GM19463 (cell line): ENCODE data around the gene RBM10.

Experiments
- ATAC-seq: cut with Tn5 transposase; IDR thresholded peaks from one replicate; pipeline ENCODE4 v1.9.1; 2021; ENCODE audit warnings: mild to moderate bottlenecking, moderate library complexity; ENCODE audit not compliant: unreplicated experiment

Gene RBM10

GRCh38 chrX:47194194-47194787 lies 49.3 kb downstream of the RBM10 start:
- ATAC-seq: no peak

DNA sequence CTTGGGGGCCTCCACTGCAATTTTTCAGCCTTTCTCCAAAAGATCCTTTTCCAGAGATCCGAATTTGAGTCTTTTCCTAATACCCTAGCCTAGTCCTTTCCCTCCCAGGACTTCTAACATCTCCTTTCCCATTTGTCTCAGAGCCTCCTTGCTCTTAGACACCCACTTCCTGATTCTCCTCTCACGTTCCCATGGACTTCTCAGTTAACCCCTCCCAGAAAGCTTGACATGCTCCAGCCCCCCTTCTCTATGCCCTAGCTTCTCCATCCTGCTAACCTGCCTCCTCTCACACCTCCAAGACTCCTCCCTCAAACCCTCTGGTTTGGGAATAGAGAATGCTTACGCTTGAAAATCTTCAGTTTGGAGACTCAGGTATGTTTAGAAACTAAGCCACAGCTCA lies 51.1 kb downstream of the RBM10 start:
- ATAC-seq: no peak

GRCh38 chrX:47197526-47197925 lies 52.5 kb downstream of the RBM10 start:
- ATAC-seq: no peak

DNA sequence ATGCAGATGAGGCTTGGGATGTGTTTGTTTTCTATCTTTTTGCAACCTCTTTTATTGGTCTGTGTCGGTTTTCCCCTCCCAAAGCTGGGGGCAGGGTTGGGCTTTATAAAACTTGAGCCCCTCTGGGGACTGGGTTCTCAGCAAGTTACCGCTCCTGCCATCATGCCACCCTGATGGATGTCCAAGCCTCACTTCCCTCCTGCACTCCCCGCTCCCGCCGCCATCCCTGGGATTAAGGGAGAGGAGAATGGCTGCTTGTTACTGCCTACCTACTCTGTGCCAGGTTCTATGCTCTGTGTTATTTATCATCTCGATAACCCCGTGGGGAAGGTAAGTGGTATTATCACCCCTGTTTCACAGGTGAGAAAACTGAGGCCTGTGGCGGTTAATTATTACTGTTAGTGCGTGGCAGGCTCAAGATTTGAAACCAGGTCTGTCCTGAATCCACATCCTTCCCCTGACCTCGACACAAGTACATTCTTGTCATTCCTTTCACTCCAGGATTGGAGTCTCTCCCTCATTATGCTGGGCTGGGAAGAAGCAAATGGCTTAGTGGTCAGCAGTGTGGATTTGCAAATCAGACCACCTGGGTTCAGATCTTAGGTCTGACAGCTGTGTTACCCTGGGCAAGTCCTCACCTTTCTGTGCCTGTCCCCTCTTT lies 53.1 kb downstream of the RBM10 start:
- ATAC-seq: no peak

- no peak for ATAC-seq
Measured at GRCh38 chrX:47198687-47199080, 53.7 kb downstream of the RBM10 start.

DNA sequence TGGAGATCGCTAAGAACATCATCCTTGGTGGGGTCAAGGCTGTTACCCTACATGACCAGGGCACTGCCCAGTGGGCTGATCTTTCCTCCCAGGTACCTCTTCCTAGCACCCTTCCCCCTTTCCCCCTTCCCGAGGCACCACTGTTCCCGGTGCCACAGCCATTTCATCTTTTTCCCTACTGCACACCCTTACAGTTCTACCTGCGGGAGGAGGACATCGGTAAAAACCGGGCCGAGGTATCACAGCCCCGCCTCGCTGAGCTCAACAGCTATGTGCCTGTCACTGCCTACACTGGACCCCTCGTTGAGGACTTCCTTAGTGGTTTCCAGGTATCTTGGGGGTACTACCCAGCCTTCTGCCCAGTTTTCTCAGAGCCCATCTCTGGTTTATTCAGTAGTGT lies 54.3 kb downstream of the RBM10 start:
- ATAC-seq: no peak

DNA sequence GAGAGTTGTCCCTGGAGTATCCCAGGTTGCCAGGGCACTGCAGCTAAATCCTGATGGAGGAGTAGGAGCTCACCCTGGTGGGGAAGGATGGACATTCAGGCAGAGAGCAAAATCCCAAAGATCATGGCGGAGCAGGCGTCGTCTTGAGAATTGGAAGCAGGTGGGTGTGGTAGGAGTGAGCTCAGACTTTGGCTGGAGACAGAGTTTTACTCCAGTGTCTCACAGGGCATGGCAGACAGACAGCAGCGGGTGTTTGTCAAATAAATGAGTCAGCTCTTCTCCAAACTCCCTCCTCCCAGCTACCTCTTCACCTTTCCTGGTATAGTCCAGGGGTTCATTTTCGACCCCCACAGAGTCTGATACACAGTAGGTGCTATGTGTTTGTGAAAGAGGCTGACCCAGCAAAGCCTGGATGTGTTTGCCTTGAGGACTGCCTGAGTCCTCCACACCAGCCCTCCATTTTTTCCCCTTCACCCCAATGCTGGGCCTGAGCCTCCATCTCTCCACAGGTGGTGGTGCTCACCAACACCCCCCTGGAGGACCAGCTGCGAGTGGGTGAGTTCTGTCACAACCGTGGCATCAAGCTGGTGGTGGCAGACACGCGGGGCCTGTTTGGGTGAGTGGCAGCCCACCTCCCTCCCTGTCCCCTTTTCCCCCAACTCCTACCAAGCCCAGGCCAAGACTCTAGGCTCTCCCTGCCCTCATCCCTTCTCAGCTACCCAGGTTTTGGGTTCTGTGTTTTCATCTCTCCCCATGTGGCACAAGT lies 55.5 kb downstream of the RBM10 start:
- ATAC-seq: no peak

GRCh38 chrX:47201345-47201944 lies 56.4 kb downstream of the RBM10 start:
- ATAC-seq: no peak

- no peak for ATAC-seq
Measured at GRCh38 chrX:47202316-47202715, 57.3 kb downstream of the RBM10 start.

DNA sequence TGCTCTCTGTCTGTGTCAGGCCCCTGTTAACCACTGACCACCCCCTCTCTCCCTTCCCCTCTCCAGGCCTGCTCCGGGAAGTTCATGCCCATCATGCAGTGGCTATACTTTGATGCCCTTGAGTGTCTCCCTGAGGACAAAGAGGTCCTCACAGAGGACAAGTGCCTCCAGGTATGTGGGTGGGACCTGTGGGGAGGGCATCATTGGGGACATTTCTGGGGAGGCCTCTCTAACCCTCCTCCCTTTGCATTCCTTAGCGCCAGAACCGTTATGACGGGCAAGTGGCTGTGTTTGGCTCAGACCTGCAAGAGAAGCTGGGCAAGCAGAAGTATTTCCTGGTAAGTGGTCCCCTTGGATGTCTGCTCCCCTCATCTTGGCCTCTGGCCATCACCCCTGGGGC lies 57.9 kb downstream of the RBM10 start:
- ATAC-seq: no peak

DNA sequence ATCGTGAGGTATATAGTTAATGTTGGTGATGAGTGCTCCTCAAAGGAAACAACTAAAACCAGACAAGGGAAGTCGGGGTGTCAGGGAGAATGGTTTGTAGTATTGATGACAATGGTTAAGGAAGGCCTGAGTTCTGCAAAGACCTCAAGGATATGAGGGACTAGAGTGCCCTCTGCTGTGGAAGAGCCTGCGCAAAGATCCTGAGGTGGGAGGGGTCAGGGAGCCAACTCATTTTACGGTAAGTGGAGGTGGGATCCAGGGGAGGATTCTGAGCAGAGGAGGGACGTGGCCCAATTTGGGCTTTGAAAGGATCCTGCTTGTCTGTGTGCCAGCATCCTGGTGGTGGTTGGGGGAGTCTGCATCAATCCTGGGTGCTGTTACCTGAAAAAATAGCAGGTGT lies 59.9 kb downstream of the RBM10 start:
- no peak for ATAC-seq

DNA sequence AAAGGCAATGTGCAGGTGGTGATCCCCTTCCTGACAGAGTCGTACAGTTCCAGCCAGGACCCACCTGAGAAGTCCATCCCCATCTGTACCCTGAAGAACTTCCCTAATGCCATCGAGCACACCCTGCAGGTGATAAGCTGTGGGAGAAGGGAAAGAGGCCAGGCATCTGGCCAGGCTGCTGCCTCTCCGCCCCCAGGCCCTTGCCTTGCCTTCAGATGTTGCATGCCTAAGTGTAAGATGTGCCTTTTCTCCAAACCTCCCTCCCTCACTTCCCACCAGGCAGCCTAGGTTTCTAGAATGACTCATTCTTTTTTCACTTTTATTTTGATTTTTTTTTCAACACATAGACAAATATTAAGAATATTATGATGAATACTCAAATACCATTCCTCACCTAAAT lies 61.3 kb downstream of the RBM10 start:
- ATAC-seq: no peak

GRCh38 chrX:47208108-47208507 lies 63.1 kb downstream of the RBM10 start:
- no peak for ATAC-seq

DNA sequence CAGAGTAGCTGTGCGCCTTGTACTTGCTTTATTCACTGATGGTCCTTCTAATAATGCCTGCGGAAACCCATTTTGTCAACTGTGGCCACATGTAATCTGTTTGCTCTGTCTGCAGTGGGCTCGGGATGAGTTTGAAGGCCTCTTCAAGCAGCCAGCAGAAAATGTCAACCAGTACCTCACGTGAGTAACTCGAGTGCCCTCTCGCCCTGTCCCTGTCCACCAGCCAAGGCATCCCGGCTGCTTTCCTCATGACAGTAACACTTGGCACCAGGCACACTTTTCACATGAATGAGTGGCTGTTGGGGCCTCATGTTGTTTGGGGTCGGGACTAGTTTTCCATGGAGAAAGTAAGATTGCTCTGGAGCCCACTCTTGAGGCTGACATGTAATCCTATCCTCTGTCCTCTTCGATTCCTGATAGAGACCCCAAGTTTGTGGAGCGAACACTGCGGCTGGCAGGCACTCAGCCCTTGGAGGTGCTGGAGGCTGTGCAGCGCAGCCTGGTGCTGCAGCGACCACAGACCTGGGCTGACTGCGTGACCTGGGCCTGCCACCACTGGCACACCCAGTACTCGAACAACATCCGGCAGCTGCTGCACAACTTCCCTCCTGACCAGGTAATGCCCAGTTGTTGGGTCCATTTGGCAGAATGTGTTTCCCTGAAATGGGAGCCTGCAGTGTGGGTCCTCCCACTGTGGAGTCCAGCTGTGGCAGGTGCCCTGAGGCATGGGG lies 64.7 kb downstream of the RBM10 start:
- no peak for ATAC-seq

DNA sequence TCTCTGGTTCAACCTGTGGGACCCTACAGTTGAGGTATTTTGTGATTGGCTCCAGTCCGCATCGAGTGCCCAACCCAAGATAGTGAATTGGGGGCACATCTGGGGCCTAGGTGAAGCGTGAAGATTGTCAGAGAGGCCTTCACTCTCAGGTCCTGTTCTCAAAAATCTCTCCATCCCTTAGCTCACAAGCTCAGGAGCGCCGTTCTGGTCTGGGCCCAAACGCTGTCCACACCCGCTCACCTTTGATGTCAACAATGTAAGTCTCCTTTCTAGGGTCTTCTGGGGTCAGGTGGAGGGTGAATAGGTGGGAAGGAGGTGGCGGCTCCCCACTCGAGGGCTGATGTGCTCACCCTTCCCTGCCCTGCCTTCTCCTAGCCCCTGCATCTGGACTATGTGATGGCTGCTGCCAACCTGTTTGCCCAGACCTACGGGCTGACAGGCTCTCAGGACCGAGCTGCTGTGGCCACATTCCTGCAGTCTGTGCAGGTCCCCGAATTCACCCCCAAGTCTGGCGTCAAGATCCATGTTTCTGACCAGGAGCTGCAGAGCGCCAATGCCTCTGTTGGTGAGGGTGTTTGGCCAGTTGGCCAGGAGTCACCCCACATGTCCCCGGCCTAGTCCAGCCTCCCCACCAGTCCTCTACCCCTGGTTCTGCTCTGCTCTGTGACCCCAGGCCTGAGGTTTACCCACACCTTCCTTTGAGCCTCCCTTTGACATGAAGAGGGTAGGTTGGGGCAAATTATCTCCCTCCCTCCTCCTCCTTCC lies 65.8 kb downstream of the RBM10 start:
- no peak for ATAC-seq

- ATAC-seq: no peak
Measured at GRCh38 chrX:47212381-47213293, 67.6 kb downstream of the RBM10 start.

DNA sequence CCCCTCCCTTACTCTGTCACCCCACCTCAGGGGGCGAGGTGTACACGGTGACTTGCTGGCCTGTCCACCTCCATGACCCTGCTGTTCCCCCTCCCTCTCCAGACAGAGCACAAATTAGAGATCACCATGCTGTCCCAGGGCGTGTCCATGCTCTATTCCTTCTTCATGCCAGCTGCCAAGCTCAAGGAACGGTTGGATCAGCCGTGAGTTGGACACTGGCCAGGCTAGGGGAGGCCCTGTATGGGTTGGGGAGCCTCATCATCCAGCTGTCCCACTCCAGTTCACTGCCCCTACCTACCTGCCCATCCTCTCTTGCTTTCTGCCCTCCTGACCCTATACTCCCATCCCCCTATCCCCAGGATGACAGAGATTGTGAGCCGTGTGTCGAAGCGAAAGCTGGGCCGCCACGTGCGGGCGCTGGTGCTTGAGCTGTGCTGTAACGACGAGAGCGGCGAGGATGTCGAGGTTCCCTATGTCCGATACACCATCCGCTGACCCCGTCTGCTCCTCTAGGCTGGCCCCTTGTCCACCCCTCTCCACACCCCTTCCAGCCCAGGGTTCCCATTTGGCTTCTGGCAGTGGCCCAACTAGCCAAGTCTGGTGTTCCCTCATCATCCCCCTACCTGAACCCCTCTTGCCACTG lies 69.5 kb downstream of the RBM10 start:
- ATAC-seq: no peak

DNA sequence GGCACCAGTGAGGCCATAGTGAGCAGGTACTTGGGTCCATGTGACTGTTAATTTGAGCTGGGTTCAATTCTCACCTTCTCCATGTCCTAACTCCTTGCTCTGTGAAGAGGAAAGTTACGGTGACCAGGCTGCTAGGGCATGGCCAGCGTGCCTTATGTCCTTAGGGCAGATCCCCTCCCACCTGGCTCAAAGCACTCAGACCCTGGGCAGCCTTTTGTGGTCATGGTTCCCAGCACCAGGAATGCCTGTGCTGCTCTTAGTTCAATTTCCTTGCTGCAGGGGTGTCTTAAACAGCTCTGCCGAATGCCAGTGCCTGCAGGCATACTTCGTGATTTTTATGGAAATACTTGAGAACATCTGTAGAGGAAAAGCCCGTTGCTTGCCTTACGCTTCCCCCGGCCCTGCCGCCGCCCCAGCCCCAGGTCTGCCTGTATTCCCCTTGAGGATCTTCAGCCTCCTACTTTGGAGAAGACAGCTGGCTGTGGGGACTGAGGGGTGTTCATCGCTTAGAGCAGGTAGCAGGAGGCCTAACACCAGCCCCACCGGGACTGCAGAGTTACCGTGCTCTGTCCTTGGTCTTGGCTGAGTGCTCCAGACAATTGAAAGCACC lies 70.4 kb downstream of the RBM10 start:
- ATAC-seq: no peak
